BLaER1 treated with 17β-estradiol and CSF1 and Interleukin-3, amounts not matched to agents 10 nM and 100 nM (cell line): ENCODE data around the gene FOXA2.

Experiments used
- H3K27ac ChIP-seq, 11 experiments: shearing (Covaris generic); formaldehyde crosslinking; 2 replicates each; pipeline ENCODE4 v1.8.1; 2022
- H3K27me3 ChIP-seq, 11 experiments: shearing (Covaris generic); formaldehyde crosslinking; 2 replicates each; pipeline ENCODE4 v1.8.1; 2022
- H3K36me3 ChIP-seq, 11 experiments: shearing (Covaris generic); formaldehyde crosslinking; 2 replicates each; pipeline ENCODE4 v1.8.1; 2022
- H3K4me1 ChIP-seq, 10 experiments: shearing (Covaris generic); formaldehyde crosslinking; 2 replicates each; pipeline ENCODE4 v1.8.1; 2022
- H3K4me2 ChIP-seq, 11 experiments: shearing (Covaris generic); formaldehyde crosslinking; 2 replicates each; pipeline ENCODE4 v1.8.1; 2022
- H3K4me3 ChIP-seq, 10 experiments: shearing (Covaris generic); formaldehyde crosslinking; 2 replicates each; pipeline ENCODE4 v1.8.1; 2022
- H3K9ac ChIP-seq, 11 experiments: shearing (Covaris generic); formaldehyde crosslinking; 2 replicates each; pipeline ENCODE4 v1.8.1; 2022
- H3K9me3 ChIP-seq, 11 experiments: shearing (Covaris generic); formaldehyde crosslinking; replicated peaks in 1 of 11; 2 replicates each; pipeline ENCODE4 v1.8.1; 2022
- H4K20me1 ChIP-seq, 11 experiments: shearing (Covaris generic); formaldehyde crosslinking; 2 replicates each; pipeline ENCODE4 v1.8.1; 2022
- Cebpa-rat ChIP-seq, 11 experiments: shearing (Covaris generic); IDR thresholded peaks; 2 replicates each; pipeline ENCODE4 v1.8.1; 2022

FOXA2 gene

DNA sequence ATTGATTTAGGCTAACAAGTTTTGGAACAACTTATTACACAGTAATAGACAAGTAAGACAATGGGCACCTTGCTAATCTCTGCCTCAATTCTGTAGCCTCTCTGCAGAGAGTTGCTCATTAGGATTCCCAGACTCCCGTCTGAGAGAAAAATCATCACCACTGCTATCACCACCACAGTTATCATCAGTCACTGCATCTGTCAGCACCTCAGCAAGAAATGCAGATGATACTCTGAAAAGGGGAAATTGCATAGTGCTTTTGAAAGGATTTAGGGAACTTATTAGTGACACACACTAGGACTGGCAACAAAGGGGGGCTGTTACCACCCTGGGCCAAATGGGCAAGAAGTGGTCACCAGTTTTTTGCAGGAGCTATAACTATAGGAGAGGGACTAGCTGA lies 39.9 kb downstream of the FOXA2 start:
- Histone ChIP-seq H3K27ac (peak overlapping the region in 3 of 11 experiments; percentile 25 to 79 (median 39); a peak in 4 of 22 replicates), H3K4me2 (peak overlapping the region in 7 of 11 experiments; percentile 1 to 86 (median 36); a peak in 11 of 22 replicates), H3K9me3 (peaks cover 5 to 21% (median 15%) of the 10 kb centered on the region in 11 experiments), H3K27me3 (no peaks in the 10 kb centered on the region), H3K4me3 (no peak overlapping the region), H3K36me3 (peaks cover 0 to 4% (median 0%) of the 10 kb centered on the region in 11 experiments; a peak in 1 of 22 replicates), H4K20me1 (no peaks in the 10 kb centered on the region), H3K4me1 (peaks cover 19 to 55% (median 36%) of the 10 kb centered on the region in 10 experiments), H3K9ac (no peak overlapping the region)
- no peak for TF ChIP-seq Cebpa-rat (IDR thresholded peaks at IDR 0.05)

DNA sequence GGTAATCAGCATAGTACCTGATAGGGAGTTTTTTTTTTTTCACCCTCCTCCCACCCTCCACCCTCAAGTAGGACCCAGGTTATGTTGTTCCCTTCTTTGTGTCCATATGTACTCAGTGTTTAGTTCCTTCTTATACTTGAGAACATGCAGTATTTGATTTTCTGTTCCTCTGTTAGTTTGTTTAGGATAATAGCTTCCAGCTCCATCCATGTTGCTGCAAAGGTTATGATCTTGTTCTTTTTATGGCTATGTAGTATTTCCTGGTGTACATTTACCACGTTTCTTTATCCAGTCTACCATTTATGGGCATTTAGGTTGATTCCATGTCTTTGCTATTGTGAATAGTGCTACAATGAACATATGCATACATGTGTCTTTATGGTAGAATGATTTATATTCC lies 41.9 kb downstream of the FOXA2 start:
- H4K20me1 ChIP-seq, result no peaks in the 10 kb centered on the region
- H3K9ac ChIP-seq, result no peak overlapping the region
- 0 out of 22 replicates have a peak, but pooled peaks cover 0 to 4% (median 0%) of the 10 kb centered on the region in 11 experiments for H3K9me3 ChIP-seq
- no peaks in the 10 kb centered on the region for H3K27me3 ChIP-seq
- peaks cover 19 to 43% (median 32%) of the 10 kb centered on the region in 10 experiments for H3K4me1 ChIP-seq
- H3K27ac ChIP-seq, result no peak overlapping the region
- no peak for TF ChIP-seq Cebpa-rat (IDR thresholded peaks at IDR 0.05)
- H3K4me3 ChIP-seq, result no peak overlapping the region
- H3K4me2 ChIP-seq, result no peak overlapping the region
- no peaks in the 10 kb centered on the region for H3K36me3 ChIP-seq

- Histone ChIP-seq H3K4me3 (no peak overlapping the region), H3K36me3 (no peaks in the 10 kb centered on the region), H3K4me2 (no peak overlapping the region), H3K27me3 (no peaks in the 10 kb centered on the region), H3K9me3 (peaks cover 0 to 4% (median 0%) of the 10 kb centered on the region in 11 experiments; a peak in 1 of 22 replicates), H3K4me1 (peaks cover 3 to 27% (median 16%) of the 10 kb centered on the region in 10 experiments; a peak in 19 of 20 replicates), H3K9ac (no peak overlapping the region), H3K27ac (no peak overlapping the region), H4K20me1 (no peaks in the 10 kb centered on the region)
- TF ChIP-seq Cebpa-rat (IDR thresholded peaks at IDR 0.05), result no peak
These were observed 43.5 kb downstream of the FOXA2 start for GRCh38 chr20:22540832-22541231.

GRCh38 chr20:22536956-22537756 lies 47.2 kb downstream of the FOXA2 start:
- Histone ChIP-seq H3K27me3 (no peaks in the 10 kb centered on the region), H4K20me1 (no peaks in the 10 kb centered on the region), H3K9ac (no peak overlapping the region), H3K4me3 (no peak overlapping the region), H3K27ac (no peak overlapping the region), H3K4me1 (no peaks in the 10 kb centered on the region), H3K9me3 (no peaks in the 10 kb centered on the region; a peak in 1 of 22 replicates), H3K36me3 (no peaks in the 10 kb centered on the region), H3K4me2 (no peak overlapping the region)
- no peak for TF ChIP-seq Cebpa-rat (IDR thresholded peaks at IDR 0.05)

DNA sequence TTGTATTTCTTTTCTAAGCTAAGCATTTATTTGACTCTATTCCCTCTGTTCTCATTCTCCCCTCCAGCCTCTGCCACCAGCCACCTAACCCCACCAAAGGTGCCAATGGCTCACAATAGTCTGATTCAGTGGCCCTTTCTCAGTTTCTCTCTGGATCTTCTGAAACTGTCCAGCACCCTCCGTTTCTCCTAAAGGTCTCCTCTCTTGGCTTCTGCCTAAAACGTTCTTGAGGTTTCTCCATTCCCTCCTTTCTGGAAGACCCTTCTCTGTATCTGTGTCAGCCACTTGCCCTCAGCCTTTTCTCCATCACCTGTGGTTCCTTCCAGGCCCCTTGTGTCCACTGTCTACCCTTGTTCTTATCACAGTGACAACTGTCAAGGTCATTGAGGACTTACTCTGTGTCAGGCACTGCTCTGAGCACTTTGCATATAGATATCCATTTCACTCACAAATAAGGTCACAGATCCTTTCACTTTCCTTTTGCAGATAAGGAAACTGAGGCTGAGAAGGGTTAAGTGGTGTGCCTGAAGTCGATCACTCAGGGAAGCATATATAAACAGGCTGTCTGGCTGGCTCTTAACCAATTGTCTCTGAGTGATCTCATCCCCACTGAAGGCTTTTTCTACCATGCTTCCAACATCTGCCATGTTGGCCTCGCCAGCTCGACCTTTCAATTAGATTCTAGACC lies 48.1 kb downstream of the FOXA2 start:
- no peak overlapping the region for H3K4me2 ChIP-seq
- TF ChIP-seq Cebpa-rat (IDR thresholded peaks at IDR 0.05), result no peak
- no peak overlapping the region for H3K27ac ChIP-seq
- H3K9ac ChIP-seq, result no peak overlapping the region
- no peaks in the 10 kb centered on the region for H3K36me3 ChIP-seq
- no peaks in the 10 kb centered on the region for H3K4me1 ChIP-seq
- H3K9me3 ChIP-seq, result no peaks in the 10 kb centered on the region; a peak in 1 of 22 replicates
- no peaks in the 10 kb centered on the region for H4K20me1 ChIP-seq
- no peak overlapping the region for H3K4me3 ChIP-seq
- H3K27me3 ChIP-seq, result no peaks in the 10 kb centered on the region

GRCh38 chr20:22535483-22535882 lies 48.9 kb downstream of the FOXA2 start:
- Histone ChIP-seq H3K4me3 (no peak overlapping the region), H3K9ac (no peak overlapping the region), H3K27me3 (no peaks in the 10 kb centered on the region), H3K9me3 (no peaks in the 10 kb centered on the region; a peak in 1 of 22 replicates), H3K36me3 (no peaks in the 10 kb centered on the region), H3K4me1 (no peaks in the 10 kb centered on the region), H3K4me2 (no peak overlapping the region), H4K20me1 (no peaks in the 10 kb centered on the region), H3K27ac (no peak overlapping the region)
- no peak for TF ChIP-seq Cebpa-rat (IDR thresholded peaks at IDR 0.05)

DNA sequence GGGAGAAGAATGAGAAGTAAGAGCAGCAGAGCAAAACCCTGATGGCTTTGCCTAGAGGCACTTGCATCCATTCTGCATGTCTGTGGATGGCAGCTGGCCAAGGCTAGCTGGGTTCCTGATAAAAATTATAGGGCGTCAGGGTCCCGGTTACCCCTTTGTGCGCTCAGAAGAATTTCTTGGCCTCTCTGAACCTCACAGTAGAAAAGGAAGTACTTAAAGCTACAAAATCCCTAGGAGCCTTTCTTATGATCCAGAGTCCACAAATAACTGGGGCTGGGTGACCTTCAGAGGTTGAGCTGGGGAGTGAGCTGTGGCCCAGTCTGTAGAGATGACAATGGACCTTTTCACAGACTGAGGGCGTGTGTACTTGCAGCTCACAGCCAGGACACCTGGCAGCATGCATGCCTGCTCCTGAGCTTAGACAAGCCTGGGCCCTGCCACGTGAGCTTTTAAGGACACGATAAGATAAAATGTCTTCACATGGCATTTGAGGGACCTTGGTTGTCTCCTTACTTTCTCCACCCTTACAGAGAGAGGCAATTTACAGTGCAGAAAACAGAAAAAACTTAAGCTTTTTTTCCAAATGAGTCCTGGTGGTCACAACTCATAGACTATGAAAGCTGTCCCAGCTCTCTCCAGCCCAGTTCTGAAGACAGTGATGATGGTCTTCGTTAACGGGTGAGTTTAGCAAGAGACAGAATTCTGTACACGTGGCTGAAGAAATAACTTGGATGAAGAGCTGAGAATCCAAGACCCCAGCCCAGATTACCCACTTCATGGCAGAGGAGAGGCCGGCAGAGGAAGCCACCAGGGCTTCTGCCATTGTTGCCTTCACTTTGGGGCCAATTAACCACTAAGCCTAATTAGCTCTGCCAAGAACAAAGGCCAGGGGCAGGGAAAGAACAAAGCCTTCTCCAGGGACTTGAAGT lies 50.3 kb downstream of the FOXA2 start:
- H3K9ac ChIP-seq, result no peak overlapping the region
- no peaks in the 10 kb centered on the region for H3K27me3 ChIP-seq
- H3K4me2 ChIP-seq, result no peak overlapping the region
- no peaks in the 10 kb centered on the region; a peak in 1 of 22 replicates for H3K9me3 ChIP-seq
- no peak overlapping the region for H3K27ac ChIP-seq
- no peaks in the 10 kb centered on the region for H3K4me1 ChIP-seq
- no peak for TF ChIP-seq Cebpa-rat (IDR thresholded peaks at IDR 0.05)
- no peaks in the 10 kb centered on the region for H4K20me1 ChIP-seq
- H3K36me3 ChIP-seq, result no peaks in the 10 kb centered on the region
- no peak overlapping the region for H3K4me3 ChIP-seq

- Histone ChIP-seq H3K9me3 (no peaks in the 10 kb centered on the region; a peak in 1 of 22 replicates), H3K36me3 (no peaks in the 10 kb centered on the region), H3K4me2 (no peak overlapping the region), H3K9ac (no peak overlapping the region), H4K20me1 (no peaks in the 10 kb centered on the region), H3K27ac (no peak overlapping the region), H3K27me3 (no peaks in the 10 kb centered on the region), H3K4me3 (no peak overlapping the region), H3K4me1 (no peaks in the 10 kb centered on the region)
- TF ChIP-seq Cebpa-rat (IDR thresholded peaks at IDR 0.05), result no peak
These were observed 51.8 kb downstream of the FOXA2 start for GRCh38 chr20:22532598-22532997.

DNA sequence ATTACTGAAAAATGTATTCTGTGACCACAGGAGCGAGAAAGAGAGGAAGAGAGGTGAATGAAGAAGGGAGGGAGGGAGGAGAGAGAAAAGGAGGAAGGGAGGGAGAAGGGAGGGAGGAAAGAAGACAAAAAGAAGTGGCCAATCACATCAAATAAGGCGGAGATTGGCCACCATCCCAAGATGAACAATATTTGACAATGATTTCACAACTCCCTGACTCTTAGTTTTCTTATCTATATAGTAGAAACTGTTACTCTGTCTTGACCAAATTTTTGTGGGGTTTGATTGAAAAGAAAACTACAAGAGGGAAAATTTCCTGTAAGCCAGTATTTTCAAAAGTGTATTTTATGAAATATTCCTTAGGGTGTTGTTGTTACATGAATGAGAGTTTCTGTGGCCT lies 52.6 kb downstream of the FOXA2 start:
- Histone ChIP-seq H3K27me3 (no peaks in the 10 kb centered on the region), H4K20me1 (no peaks in the 10 kb centered on the region), H3K4me2 (no peak overlapping the region), H3K4me1 (peaks cover 0 to 4% (median 0%) of the 10 kb centered on the region in 10 experiments; a peak in 2 of 20 replicates), H3K27ac (no peak overlapping the region), H3K36me3 (no peaks in the 10 kb centered on the region), H3K9me3 (no peaks in the 10 kb centered on the region; a peak in 1 of 22 replicates), H3K4me3 (no peak overlapping the region), H3K9ac (no peak overlapping the region)
- TF ChIP-seq Cebpa-rat (IDR thresholded peaks at IDR 0.05), result no peak
